HG02588 (cell line): Measurements from ENCODE around the gene MAGIX.

Experiments used
- ATAC-seq: cut with Tn5 transposase; IDR thresholded peaks from one replicate; pipeline ENCODE4 v1.9.1; 2021; ENCODE audit warnings: mild to moderate bottlenecking, moderate library complexity; ENCODE audit not compliant: unreplicated experiment

Gene MAGIX

DNA sequence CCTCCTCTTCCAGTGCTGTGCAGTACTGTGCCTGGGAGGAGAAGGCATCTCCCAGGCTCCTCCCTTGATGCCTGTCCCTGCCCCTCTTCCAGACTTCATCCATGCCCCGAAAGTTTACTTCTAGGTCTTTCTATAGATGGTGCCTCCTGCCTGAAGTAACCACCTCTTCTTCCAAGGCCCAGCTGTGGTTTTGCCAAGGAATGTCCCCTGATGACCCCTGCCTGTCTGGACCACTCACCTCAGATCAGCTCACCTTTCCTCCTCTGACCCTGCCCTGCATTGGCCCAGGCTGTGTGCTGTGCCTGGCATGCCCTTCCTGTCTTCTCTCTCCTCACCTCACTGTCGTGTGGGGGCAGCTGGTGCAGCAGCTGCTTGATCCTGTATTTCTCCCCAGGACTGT, 16.8 kb downstream of the MAGIX start:
- no peak for ATAC-seq

DNA sequence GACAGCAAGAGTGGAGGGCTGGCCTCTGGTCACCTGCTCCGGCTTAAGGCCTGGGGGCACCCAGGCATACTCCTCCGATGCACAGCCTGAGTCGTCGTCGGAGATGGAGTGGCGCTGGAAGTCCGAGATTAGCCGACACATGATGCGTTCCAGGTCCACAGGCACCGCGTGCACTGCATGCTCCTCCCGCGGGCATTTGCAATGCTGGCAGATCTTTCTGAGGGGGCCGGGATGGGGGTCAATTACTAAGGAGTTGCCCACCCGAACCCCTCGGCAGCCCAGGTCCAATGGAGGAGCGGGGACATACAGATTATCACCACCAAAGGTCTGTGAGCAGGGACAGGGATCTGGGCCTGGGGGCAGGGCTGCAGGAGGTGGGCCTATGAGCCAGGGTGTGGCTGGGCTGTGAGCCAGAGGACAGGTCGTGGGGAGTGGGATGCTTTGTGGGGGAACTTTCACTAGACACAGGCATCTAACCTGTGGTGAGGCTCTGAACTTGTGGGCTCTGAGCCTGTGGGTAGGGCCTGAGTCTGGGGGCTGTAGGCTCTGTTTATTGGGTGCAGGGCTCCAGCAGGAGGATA, 21.2 kb downstream of the MAGIX start:
- ATAC-seq: no peak

DNA sequence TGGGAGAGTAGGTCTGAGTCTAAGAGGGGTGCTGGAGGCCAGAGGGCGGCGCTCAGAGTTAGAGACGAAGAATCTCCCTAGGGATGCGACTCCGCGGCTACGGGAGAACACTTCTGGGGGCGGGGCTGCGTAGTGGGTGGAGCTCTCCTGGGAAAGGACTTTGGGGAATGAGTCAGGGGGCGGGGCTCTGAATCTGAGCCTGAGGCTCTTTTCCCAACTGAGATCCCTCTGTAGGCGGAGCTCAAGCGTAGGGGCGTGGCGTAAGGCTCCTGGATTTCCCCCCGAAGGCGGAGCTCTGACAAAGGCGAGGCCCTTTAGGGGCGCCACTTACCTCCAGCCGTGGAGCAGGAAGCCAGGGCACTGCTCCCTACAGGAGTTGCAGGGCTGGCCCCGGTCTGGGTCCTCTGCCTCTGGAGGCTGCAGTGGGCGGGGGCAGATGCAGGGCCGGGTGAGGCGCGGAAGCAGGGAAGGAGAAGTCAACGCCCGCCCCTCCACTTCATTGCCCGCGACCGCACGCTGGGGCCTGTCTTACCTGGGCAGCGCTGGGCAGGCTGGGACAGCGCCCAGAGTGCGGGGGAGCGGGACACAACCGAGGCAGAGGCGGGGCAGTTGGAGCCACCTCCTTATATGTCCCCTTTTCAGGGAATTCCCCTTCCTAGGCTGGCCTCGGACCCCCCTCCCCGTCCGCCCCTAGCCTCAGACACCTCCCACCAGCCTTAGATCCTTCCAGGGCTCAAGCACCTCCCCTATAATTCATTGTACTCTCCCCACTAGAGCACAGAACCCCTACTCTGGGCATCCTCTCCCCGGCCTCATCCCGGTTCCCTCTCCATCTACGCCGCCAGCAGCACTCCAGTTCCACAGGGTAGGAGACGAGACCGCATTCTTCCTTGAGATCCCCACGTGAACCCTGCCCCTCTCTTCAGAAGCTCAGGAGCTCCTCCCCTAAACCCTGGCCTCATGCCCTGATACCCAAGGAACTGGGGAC, 22.0 kb downstream of the MAGIX start:
- ATAC-seq: peak; percentile 50

DNA sequence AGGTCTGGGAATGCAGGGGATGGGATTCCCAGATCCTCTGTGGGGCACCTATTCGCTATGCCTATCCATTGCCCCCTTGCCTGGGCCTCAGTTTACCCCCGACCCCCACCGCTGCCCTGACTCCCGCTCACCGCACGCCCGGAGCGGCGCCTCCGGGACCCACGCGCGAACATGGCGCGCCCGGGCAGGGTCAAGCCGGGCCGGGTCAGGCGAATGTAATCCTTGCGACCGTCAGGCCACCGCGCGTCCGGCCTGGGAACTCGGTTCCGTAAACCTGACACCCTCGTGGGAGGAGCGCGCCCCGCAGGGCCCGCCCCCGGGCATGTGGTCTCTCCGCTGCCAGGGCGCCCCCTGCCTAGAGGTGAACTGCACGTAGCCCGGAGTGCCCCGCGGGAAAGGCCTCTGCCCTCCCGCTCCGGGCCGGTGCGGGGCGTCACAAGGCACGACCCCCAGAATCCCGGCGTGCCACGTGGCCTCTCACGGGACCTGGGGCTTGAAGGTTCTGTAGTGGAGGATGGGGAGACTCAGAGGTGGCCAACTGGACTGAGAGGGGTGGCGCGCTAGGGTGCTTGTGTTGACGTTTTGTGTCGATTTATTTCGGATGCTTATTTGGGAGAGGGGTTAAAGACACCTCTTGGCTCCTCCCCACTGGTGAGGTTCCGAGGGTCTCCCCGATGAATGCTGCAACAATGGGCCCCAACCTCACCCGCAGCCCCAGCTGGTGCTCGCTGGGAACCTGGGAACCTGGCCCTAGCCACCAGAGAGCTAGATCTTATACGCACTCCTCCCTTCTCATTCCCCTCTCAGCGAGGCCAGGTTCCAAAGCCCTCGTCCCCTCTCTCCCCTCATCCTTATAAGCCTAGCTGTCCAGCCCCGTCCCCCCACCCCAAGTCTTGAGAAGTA, 23.8 kb downstream of the MAGIX start, which contains the start of gene PRICKLE3:
Gene PRICKLE3, minus strand, starts transcription at position 249 of the 903 bp plus-strand sequence. Its CDS starts 76 bp downstream, at position 173.
- peak; percentile 23 for ATAC-seq

DNA sequence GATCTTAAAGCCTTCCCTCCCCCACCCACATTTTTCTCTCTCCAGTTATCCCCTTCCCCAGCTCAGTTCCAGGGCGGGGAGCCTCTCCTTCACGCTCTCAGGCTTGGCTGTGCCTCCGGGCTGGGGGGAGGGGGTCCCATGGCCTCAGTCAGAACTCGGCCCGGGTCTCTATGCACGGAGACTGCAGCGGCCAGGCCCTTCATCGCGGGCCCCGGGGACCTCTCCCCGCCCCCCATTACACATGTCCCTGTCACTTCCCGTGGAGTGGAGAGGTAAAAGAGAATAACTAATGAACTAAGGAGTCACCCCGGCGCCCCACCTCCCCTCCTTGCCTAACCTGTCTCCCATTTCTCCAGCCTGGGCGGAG, 24.5 kb downstream of the MAGIX start:
- ATAC-seq: no peak

DNA sequence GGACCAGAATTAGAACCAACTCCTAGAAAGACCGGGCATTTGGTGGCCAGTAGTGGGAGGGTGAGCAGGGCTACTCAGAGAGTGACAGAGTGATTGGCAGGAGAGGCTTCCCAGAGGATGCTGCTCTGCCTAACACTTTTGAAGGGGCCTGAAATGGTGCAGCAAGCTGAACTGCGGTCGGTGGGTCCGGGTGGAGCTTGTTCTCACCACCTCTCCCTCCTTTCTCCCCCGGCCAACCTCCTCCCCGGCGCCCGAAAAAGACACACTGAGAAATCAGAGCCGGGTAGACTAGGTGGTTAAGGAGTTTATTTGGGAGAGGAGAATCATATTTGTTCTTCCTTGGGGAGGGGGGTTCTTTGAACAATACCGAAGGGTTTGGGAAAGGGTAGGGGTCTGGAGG, 25.0 kb downstream of the MAGIX start:
- ATAC-seq: no peak

DNA sequence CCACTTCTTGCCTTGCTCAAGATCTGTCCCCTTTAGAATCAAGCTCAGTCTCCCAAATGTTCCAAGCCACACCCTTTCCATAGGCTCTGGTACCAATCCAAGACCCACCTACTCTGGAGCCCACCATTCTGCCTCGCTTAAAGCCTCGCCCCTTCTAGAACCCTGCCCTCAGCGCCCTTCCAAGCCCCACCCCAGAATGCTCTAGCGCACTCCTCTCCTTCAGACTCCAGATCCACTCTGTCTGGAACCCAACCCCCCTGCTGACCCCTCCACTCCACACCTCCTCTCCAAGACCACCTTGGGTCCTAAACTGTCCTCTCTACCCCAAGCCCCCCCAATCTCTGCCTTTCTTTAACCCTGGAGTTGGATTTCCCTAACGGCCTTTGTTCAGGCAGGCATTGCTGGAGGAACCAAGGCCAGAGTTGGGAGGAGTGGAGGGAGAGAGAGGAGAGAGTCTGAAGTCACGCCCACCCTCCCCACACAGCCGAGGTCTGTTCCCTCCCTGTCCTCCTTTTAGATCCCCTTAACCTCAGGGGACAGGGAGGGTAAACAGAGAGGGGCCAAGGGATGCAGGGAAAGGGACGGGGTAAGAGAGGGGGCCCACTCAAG, 26.0 kb downstream of the MAGIX start:
- no peak for ATAC-seq

DNA sequence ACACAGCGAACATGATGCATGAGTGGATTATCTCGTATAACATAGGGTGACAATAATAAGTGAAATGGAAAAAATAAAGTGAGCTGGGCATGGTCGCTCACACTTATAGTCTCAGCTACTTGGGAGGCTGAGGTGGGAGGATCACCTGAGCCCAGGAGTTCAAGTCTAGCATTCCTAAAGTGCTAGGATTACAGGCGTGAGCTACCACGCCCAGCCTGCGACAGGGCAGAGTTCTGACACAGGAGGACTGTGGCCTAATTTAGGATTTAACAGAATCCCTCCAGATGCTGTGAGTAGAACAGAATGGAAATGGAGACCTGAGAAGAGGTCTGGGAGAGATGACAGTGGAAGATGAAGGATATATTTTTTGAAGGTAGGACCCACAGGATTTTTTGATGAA, 27.0 kb downstream of the MAGIX start:
- no peak for ATAC-seq

DNA sequence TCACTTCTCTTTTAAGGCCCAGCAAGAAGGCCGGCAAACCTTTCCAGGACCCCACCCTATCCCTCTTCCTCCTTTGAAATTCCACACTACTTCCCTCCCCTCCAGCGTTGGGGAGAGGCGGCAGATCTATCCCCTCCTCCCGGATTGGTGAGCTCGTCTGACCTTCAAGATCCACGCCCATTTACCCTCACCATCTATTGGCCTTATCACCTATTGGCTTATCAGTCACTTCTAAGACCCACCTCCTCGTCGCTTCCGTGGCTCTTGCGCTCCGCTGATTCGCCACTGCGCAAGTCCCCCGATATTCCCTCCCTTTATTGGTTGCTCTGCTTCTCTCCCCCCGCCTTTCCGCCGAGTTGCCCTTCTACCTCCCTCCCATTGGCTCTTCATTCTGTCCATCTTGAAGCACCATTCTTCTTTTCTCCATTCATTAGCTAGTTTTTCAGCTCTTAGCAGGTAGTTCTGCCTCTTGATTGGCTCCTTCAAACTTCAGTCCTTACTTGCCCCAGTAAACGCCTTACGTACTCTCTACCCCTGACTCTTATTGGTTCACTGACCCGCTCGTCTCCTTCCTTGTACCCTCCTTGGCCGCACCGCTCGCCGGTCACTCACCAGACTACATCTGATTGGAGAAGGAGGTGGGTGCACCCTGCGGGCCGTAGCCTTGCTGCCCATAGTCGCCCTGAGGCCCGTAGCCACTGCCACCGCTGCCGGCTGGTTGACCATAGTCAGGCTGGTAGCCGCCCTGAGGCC, 28.4 kb downstream of the MAGIX start:
- ATAC-seq: peak; percentile 91

DNA sequence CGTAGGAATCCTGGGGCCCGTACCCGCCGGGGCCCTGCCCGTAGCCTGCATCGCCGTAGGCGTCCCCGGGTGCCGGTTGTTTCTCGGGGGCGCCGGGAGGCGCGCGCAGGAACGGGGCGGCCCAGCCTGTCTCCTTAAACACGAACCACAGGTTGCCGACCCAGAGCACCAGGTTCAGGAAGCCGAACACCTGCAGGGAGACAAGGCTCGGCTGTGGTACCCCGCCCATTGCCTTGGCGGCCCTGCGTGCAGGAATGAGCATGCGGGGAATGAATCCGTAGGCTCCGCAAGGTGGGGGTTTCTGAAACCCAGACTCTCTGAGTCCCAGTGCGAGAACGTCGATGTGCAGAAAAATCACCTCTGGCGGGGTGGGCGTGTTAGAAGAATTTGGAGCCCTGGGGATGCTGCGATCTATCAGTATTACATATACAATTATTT, 29.0 kb downstream of the MAGIX start:
- ATAC-seq: peak; percentile 8

DNA sequence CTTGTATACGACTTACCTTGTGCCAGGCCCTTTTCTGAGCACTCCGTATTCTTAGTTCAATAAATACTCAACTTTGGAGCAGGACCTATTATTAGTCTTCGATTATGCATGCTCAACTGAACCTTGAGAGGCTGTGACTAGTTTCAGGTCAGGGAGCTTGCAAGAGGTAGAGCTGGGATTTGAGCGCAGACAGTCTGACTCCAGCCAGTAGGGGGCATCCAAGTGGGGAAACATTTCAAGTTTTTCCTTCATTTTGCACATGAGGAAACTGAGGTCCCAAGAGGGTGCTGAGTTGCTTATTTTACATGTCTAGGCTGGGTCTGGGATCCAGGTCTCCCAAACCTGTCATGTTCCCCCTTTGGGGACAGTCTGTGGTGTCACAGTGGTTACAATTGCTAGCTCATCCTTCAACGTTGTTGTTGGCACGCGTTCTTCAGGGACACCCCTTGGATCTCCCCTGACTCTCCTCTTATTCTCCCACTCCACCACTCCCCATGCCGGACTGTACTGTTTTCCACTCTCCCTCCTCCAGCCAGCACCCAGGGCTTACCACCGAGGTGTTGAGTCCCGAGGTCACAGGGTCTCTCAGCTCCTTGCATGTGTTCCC, 30.3 kb downstream of the MAGIX start:
- ATAC-seq: no peak

DNA sequence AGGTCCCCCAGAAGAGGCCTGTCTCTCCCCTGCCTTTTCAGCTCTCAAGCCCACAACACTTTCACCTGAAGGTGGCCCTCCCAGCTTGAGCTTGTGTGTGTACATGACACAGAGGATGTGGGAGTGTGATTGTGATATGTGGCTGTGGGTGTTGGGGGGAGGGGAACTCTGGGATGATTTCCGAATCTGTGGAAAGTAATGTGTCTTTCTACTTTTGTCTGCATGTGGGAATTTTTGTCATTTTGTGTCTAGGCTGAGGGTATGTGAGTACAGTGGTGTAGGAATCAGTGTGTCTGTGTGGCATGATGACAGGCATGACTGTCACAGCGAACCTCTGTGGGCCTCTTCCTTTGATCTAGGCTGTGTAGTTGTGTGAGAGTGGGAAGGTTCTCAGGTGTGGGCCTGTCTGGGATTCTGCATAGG, 31.0 kb downstream of the MAGIX start:
- ATAC-seq: no peak

DNA sequence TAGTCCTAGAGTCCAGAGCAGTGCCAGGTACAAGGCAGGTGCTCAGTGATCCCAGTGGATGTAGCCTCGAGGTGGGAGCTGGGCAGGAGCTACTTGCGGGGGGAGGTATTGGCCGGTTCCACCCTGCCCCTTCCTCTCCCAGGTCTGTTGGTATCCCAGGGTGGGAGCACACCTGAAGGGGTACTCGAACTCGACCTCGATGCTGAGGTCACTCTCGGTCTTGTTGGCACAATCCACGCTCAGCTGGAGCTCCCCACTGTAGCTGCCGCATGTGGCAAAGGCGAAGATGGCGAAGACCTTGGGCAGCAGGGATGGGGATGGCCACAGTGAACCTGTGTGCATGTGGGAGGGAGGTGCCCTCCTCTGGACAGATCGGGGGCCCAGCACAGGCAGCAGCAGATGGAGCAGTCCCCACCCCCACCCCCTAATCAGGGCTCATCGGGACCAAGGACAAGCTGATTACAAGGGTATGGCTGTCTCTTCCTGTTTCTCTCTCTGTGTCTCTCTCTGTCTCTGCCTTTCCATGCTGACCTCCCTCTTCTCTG, 35.1 kb downstream of the MAGIX start:
- no peak for ATAC-seq

DNA sequence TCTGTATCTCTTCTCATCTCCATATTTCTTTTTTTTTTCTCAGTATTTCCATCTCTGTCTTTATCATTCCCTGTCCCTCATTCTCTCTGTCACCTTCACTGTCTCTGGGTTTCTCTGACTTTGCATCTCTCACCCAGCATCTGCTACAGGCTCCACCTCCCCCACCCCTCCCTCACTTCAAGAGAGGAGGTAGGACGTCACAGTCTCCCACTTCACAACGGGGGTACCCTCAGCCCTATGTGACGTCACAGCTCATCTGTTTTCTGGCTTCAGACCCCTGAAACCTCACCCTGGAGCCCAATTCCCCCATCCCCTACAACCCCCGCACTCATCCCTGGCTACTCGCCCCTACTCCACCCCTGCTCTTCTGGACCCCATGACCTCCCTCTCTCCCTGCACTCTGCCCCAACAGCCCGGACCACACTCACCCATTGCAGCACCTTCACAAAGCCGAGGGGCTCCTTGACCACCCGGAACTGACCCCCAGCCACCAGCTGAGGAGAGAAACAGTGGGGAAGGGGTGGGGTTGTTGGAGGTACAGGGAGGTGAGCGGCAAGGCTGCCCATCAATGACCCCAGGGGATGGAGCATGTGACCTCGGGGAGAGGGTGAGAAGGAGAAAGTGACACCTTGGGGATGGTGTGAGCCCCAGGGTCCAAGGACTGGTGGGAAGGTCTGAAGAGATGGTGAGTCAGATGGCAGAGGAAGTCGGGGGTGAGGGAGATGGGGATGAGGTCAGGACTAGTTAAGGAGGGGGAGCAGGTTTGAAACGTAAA, 36.2 kb downstream of the MAGIX start:
- ATAC-seq: no peak

DNA sequence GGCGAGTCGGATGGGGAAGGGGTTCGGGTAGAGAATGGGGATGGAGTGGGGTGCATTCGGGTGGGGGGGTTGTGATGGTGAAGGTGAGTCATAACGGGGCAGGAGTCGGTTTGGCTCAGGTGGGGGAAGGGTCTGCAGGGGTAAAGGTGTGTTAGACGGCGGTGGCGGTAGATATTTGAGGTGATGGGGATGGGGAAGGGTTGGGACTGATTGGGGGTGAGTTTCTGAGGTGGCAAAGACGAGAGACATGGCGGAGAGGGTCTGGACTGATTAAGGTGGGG, 36.7 kb downstream of the MAGIX start:
- no peak for ATAC-seq

DNA sequence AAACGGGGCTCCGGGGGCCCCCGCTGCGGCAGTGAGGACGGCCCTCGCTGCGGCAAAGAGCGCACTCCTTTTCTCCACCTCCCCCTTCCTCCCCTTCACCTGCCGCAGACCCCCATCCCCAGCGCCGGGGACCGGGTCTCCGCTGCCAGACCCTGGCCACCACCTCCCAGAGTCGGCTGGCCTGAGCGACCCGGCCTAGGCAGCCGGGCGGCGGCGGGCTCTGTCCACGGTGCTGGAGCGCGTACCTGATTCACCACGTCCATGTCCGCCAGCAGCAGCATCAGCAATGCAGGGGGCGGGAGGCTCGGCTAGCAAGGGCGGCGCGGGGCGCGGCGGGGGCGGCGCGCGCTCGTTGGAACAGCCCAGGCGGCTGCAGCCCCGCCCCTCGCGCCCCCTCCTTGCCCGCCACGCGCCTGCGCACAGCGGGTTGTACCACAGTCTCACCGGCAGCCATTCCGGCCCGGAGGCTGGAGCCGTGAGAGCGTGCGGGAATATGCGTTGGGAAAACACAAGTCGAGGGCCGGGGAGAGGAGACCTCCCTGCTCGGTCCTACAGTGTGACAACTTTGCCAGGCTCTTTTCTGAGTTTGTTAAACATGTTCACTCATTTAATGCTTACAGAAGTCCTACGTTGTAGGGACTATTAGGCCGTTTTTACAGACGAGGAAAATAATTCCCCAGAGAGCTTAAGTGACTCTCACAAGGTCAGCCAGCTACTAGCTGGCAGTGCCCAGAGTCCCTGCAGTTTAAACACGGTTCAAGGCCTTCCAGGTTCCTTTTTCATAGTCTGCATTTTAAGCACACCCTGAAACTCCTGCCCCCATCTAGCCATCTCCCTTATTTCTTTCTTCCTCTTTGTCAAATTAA, 37.6 kb downstream of the MAGIX start, which contains the start of gene SYP:
Gene SYP, minus strand, starts transcription at position 288 of the 866 bp plus-strand sequence. Its CDS starts 7 bp downstream, at position 281.
- ATAC-seq: peak; percentile 96

DNA sequence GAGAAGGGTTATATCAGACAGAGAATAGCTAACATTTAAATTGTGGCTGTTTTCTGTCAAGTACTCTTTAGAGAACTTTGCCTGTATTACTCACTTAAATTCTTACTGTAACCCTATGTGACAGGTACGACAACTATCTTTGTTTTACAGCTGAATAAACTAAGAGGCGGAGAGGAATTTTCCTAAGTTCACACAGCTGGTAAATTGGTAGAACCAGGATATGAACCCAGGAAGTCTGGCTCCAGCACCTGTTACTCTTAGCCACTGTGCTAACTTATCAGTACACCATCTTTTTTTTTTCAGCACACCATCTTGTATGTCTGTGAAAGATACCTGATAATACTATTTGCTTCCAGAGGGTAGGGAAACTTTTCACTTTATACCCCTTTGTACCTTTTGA, 39.5 kb downstream of the MAGIX start:
- ATAC-seq: no peak

DNA sequence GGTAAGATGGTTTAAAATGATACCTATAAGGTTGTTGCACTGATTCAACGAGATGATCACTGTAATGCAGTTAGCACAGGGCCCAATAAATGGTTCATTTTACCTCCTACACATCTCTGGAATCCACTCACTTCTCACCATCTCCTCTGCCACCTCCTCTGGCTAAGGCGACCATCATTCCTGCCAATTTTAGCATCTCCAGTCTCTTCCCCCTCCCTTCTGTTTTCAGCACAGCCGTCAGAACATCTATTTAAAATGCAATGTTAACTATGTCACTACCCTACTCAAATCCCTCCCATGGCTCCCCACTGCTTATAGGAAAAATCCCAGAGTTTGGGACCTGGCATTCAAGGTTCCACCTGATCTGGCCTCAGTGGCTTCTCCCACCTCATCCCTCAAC, 41.0 kb downstream of the MAGIX start:
- no peak for ATAC-seq
